NCI-H2107 treated with DMSO at 0.1 percent for 48 hours (cell line): ENCODE measurements around the gene MDM2.
"Not testable (repeated sequence)": the region's sequence is repeated elsewhere in the genome, so short reads cannot be mapped to it uniquely, and the experiment has no call there.

Experiments used
- DNase-seq: peaks from one replicate; lab custom pipeline; 2025; ENCODE audit not compliant: unreplicated experiment; lab: John Stamatoyannopoulos, UW

The MDM2 gene

DNA sequence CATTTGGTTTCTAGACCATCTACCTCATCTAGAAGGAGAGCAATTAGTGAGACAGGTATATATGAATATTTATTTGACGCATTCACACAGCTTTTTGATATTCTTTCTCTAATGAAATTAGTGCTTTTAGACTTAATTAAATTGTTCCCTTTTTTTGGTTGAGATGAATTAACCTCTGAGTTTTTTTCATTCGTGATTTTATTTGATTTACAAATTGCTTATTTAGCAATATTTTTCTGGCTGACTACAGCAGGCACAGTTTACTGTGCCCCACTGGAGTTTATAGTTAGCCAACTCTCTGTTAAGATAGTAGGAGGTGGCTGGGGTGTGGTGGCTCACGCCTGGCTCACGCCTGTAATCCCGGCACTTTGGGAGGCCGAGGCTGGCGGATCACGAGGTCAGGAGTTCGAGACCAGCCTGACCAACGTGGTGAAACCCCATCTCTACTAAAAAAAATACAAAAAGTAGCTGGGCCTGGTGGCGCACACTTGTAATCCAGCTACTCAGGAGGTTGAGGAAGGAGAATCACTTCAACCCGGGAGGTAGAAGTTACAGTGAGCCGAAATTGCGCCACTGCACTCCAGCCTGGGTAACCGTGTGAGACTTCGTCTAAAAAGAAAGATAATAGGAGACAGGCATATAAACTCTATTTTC lies 16.7 kb downstream of the MDM2 start:
- no peak for DNase-seq

DNA sequence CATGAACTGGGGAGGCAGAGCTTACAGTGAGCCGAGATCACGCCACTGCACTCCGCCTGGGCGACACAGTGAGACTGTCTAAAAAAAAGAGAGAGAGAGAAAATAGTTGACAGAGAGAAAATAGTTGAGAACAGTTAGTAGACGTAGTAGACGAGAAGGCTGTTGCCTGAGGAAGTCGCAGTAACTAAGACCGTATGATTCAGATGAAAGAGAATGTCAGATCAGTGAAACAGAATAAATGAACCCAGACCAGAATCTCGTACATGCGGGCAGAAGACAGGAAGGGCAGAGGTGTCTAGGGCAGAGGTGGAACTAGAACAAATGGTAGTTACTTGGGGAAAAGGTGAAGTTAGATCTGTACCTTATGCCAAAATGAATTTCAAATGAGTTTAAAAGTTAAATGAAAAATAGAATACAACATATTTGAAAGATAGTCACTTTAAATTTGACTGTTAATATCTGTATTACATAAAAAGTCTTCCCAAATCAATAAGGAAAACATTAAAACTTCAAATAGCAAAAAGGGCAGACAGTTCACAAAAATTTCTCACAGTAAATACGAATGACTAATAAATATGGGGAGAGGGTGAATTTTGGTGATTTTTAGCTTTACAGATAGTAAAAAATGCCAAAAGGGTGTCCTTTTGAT lies 17.7 kb downstream of the MDM2 start:
- DNase-seq = no peak

DNA sequence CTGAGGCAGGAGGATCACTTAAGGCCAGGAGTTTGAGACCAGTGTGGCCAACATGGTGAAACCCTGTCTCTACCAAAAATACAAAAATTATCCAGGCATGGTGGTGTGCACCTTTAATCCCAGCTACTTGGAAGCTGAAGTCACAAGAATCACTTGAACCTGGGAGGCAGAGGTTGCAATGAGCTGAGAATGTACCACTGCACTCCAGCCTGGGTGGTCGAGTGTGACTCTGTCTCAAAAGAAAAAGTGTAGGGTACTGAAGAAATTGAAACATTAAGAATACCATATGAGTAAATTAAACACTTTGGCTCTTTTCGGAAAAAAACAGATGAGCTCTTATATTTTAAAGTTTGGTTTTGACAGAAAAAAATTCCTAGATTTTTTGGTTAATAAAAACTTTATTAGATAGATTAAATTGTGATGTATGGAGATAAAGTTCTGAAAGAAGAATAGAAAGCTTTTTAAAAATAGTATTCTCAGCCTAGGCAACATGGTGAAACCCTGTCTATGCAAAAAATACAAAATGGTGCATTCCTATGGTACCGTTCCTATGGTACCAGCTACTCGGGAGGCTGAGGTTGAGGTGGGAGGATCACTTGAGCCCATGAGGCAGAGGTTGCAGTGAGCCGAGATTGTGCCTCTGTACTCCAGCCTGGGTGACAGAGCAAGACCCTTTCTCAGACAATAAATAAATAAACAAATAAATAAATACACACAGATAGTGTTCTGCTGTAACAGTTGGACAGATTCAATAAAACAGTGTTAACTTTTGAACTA lies 20.1 kb downstream of the MDM2 start:
- no peak for DNase-seq

DNA sequence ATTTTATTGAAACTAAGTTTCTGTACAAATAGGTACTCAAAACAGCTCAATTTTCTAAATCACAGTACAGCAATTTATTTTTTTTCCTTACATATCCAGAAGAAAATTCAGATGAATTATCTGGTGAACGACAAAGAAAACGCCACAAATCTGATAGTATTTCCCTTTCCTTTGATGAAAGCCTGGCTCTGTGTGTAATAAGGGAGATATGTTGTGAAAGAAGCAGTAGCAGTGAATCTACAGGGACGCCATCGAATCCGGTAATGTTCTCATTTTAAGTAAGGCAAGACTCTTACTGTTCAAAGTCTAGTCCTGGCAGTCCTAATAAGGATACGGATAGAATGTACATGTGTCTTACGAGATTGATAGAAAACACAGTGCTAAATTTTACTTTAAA lies 20.7 kb downstream of the MDM2 start:
- no peak for DNase-seq

DNA sequence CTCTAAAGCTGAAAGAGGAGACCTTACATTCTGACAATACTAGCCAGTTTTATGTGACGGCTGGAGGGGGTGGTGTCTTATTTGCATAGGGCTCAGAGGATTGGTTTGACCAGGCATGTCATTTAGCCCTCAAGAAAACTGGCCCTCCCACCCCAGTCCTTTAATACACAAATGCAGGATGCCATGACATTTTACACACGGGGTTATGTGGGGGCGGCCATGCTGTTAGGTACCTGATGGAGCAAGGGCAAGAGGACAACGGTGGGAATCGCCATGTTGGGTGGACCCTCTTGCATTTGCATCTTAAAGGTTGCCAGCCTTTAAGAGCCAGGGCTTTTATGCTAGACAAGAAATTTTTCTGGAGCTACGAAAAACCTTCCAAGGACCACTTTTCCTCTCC lies 23.3 kb downstream of the MDM2 start:
- DNase-seq = no peak

DNA sequence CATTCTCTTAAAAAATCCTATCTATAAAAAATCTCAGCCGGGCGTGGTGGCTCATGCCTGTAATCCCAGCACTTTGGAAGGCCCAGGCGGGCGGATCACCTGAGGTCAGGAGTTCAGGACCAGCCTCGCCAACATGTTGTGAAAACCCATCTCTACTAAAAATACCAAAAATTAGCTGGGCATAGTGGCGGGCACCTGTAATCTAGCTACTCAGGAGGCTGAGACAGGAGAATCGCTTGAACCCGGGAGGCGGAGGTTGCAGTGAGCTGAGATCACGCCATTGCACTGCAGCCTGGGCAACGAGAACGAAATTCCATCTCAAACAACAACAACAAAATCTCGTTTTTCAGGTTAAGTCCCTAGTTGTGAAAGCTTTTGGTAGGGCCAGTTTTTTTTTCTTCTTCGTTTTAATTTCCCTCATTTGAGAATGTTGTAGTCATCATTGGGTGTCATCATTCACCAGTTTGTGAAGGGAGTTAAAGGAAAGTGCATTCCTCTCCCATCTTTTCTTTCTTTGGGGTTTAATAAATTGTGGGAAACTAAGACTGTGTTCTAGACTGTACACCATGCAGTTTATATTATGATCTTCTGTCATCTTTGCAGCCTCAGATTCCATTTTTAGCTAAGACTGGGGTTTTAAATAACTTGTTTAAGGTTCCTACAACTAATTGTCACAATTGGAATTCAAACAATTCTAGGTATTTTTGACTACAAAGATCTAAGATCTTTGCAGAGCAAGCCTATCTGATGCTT lies 23.9 kb downstream of the MDM2 start:
- DNase-seq = no peak

DNA sequence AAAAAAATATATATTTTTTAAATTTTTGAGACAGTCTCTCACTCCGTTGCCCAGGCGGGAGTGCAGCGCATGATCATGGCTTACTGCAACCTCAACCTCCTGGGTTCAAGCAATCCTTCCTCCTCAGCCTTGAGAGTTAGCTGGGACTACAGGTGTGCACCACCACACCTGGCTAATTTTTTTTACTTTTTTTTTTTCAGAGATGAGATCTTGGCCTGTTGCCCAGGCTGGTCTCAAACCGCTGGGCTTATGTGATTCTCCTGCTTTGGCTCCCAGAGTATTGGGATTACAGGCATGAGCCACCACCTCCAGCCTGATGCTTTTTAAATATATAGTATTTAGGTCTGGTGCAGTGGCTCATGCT lies 24.5 kb downstream of the MDM2 start:
- DNase-seq = no peak

DNA sequence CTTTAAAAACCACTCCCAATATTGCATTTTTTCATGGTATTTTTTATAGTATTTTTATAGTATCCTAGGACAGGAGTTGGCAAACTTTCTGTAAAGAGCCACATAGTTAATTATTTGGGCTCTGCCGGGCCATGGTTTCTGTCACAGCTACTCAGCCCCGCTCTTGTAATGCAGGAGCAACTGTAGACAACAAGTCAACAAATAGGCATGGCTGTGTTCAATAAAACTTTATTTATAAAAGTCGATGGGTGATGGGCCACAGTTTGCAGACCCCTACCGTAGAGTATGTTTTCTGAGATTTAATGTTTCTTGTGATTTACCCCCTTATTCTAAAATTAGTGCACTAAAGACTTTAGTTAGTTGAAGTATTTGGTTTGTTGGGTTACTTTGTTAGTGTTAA lies 25.5 kb downstream of the MDM2 start:
- no peak for DNase-seq

DNA sequence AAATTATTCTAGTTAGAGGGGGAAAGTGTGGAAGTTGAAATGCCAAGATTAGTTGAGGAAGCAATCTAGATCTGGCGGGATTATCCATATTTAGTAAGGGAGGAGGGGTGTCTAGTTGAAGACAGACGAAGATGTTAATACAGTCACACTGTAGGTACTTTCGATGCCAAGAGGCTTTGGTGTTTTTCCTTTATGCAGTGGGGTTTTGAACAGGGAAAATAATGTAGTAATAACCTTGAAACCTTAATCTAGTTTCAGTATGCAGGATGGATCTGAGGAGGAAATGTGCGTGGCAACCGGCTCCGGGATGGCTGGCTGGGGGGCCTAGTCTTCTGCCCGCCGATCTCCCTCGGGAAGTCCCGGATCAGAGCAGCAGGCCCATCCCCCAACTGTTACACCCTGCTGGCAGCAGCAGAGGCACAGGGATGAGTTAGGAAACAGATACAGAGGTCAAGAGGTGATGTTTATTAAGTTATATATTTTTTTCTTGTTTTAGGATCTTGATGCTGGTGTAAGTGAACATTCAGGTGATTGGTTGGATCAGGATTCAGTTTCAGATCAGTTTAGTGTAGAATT lies 27.4 kb downstream of the MDM2 start:
- DNase-seq = no peak

DNA sequence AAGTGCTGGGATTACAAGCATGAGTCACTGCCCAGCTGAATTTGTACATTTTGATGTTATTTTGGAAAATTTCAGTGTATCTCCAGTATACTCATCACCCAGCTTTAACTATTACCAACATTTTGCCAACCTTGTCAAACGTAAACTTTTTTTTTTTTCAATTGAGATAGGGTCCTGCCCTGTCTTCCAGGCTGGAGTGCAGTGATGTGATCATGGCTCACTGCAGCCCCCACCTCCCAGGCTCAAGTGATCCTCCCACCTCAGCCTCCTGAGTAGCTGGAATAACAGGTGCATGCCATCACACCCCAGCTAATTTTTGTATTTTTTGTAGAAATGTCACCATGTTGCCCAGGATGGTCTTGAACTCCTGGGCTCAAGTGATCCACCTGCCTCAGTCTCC lies 29.2 kb downstream of the MDM2 start:
- no peak for DNase-seq

DNA sequence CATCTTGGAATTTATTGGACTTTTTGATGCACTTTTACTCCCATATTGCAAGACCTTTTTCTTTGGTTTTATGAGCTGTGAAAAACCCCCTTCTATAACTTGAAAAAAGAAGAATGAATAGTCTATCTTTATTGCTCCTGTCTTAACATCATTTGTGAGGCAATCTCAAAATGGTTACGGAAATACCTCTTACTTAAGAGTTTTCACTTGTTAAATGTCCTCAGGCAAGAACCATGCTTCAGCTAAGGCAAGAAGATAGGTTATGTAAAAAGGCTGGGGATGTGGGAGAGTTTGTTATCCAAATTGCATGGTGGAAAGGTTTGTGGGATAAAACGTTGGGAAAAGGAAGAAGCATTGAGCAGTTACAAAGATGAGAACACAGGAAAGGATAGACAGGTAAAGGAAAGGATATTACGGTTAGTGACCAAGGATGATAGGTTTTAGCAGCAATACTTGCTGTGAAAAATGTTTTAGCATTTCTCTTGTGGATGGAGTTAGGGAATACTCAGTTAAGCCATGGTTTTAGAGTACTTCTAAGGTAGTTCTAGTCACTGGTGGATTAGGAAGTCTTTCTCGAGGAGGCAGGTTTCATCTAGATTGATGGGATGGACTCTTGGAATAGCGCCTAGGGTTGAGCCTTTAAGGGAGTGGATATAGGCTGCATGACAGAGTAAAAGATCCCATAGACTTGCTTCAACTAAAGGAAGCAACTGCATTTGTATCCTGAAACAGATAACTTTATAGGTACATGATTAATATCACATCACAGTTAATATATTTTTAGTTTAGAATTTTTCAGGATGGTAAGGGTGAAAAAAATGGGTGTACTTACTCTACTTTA lies 30.3 kb downstream of the MDM2 start:
- no peak for DNase-seq

DNA sequence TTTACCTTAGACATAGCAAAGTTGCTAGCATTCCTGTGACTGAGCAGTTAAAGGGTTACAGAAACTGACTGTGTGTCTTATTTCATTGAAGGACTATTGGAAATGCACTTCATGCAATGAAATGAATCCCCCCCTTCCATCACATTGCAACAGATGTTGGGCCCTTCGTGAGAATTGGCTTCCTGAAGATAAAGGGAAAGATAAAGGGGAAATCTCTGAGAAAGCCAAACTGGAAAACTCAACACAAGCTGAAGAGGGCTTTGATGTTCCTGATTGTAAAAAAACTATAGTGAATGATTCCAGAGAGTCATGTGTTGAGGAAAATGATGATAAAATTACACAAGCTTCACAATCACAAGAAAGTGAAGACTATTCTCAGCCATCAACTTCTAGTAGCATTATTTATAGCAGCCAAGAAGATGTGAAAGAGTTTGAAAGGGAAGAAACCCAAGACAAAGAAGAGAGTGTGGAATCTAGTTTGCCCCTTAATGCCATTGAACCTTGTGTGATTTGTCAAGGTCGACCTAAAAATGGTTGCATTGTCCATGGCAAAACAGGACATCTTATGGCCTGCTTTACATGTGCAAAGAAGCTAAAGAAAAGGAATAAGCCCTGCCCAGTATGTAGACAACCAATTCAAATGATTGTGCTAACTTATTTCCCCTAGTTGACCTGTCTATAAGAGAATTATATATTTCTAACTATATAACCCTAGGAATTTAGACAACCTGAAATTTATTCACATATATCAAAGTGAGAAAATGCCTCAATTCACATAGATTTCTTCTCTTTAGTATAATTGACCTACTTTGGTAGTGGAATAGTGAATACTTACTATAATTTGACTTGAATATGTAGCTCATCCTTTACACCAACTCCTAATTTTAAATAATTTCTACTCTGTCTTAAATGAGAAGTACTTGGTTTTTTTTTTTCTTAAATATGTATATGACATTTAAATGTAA lies 31.5 kb downstream of the MDM2 start:
- DNase-seq = no peak

DNA sequence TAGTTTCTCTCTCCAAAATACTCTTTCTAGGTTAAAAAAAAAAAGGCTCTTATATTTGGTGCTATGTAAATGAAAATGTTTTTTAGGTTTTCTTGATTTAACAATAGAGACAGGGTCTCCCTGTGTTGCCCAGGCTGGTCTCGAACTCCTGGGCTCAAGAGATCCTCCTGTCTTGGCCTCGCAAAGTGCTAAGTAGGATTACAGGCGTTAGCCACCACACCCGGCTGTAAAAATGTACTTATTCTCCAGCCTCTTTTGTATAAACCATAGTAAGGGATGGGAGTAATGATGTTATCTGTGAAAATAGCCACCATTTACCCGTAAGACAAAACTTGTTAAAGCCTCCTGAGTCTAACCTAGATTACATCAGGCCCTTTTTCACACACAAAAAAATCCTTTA lies 33.2 kb downstream of the MDM2 start:
- not testable (repeated sequence) for DNase-seq

DNA sequence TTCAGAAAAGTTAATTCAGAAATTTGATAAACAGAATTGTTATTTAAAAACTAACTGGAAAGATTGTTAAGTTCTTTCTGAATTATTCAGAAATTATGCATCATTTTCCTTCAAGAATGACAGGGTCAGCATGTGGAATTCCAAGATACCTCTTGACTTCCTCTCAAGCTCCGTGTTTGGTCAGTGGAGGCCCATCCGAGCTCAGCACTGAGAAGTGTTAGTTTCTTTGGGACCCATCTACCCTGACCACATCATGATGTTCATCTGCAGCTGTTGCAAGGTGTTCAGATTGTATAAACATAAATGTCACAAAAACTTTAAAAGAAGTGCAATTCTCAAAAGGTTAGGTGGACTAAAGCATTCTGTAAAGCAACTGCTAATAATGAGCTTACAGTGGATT lies 33.7 kb downstream of the MDM2 start:
- DNase-seq = no peak

DNA sequence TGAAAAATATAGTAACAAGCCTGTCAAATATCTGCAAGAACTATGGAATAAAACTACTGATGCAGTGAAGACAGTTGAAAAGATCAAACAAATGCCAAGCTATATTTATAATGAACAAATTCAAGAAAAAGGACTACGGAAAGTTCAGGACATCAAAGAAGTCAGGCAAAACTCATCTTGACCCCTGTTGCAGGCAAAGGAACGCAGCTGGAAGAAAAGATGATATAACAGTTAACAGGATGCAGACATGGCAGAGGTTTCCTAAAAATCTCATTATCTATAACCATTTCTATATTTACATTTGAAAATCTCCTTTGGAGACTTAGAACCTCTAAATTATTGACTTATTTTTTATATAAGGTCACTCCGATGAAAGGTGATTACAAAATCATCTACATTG lies 34.1 kb downstream of the MDM2 start:
- no peak for DNase-seq

DNA sequence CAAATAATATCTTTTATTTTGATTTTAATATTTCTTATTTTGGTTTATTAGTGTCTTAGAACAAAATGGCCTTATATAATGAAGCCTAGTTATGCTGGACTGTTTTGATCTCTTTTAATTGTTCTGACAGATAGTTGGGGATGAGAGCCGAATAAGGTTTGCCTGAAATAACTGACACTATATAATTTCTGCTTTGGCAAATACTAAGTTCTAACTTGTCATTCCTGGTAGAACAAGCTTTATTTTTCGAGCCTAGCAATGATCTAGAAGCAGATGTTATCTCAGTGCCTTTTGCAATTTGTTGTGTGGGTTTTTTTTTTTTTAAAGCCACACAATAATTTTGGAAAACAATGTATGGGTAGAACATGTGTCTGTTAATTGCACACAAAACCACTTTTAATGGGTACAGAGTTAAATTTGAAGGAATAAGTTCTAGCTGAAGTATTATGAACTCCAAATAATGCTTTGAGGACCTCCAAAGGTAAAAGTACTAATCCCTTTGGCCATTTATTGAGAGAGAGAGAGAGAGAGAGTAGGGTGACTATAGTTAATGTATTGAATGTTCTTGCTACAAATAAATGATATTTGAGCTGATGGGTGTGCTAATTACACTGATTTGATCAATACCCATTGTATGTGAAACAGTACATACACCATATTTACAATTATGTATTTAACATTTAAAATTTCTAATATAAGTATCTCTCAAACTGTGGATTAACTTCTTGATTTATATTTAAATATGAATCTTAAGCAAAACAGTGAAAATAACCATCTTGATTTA lies 35.0 kb downstream of the MDM2 start:
- no peak for DNase-seq

DNA sequence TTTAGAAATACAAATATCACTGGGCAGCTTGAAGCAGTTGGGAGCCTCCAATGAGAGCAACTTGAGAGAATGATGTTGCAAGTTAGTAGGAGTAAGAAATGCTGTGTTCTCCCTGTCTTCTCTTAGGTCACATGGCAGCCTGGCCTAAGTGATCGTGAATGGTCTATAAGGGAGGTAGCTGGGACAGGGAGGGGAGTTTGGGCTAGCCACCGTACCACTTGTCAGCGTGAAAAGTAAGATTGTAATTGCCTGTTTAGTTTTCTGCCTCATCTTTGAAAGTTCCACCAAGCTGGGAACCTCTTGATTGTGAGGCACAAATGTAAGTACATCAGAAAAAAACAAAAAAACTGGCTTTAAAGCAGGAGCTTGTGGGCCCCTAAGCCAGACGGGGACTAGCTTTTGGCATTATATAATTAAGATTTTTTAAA lies 36.4 kb downstream of the MDM2 start:
- no peak for DNase-seq
